HK-2 (cell line): ENCODE results near the gene NLRP1.

ENCODE experiments used
- DNase-seq: peaks from one replicate; pipeline ENCODE4 v3.0.0-alpha.2; 2018; ENCODE audit not compliant: unreplicated experiment

The NLRP1 gene

GRCh38 chr17:5516060-5516792 is 68.1 kb downstream of the NLRP1 start:
- DNase-seq: peak; percentile 81

- no peak for DNase-seq
Measured at GRCh38 chr17:5514976-5515375, 69.3 kb downstream of the NLRP1 start.

GRCh38 chr17:5513628-5514027 is 70.7 kb downstream of the NLRP1 start:
- DNase-seq: no peak

GRCh38 chr17:5511401-5512225 is 72.7 kb downstream of the NLRP1 start:
- no peak for DNase-seq

- no peak for DNase-seq
Measured at GRCh38 chr17:5510771-5511170, 73.5 kb downstream of the NLRP1 start.

DNA sequence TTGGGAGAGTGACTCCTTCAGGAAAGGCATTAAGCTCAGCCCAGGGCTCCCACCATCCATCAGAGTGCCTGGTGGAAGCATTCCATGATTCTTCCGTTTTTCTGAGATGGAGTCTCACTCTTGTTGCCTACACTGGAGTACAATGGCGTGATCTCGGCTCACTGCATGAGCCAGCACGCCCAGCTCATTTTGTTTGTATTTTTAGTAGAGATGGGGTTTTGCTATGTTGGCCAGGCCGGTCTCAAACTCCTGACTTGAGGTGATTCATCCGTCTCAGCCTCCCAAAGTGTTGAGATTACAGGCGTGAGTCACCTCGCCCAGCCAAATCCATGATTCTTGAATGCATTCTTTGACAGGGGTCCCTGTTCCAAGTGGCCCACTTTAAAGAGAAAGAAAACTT is 74.8 kb downstream of the NLRP1 start:
- DNase-seq: no peak

- no peak for DNase-seq
Measured at GRCh38 chr17:5508810-5509209, 75.5 kb downstream of the NLRP1 start.

GRCh38 chr17:5506307-5506706 is 78.0 kb downstream of the NLRP1 start:
- no peak for DNase-seq

DNA sequence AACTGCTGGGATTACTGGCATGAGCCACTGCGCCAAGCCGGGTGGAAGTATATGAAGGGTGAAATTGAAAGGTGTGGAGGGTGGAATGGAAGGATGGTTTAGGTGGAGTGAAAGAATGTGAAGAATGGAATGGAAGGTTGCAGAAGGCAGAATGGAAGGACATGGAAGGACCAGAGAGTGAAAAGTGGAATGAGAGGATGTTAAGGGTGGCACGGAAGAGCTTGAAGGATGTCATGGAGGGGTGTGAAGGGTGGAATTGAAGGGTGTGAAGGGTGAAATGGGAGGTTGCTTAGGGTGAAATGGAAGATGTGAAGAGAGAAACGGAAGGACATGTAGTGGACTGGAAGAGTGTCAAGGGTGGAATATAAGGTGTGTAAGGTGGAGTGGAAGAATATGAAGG is 81.8 kb downstream of the NLRP1 start:
- DNase-seq: no peak

- no peak for DNase-seq
Measured at GRCh38 chr17:5501685-5502084, 82.6 kb downstream of the NLRP1 start.

DNA sequence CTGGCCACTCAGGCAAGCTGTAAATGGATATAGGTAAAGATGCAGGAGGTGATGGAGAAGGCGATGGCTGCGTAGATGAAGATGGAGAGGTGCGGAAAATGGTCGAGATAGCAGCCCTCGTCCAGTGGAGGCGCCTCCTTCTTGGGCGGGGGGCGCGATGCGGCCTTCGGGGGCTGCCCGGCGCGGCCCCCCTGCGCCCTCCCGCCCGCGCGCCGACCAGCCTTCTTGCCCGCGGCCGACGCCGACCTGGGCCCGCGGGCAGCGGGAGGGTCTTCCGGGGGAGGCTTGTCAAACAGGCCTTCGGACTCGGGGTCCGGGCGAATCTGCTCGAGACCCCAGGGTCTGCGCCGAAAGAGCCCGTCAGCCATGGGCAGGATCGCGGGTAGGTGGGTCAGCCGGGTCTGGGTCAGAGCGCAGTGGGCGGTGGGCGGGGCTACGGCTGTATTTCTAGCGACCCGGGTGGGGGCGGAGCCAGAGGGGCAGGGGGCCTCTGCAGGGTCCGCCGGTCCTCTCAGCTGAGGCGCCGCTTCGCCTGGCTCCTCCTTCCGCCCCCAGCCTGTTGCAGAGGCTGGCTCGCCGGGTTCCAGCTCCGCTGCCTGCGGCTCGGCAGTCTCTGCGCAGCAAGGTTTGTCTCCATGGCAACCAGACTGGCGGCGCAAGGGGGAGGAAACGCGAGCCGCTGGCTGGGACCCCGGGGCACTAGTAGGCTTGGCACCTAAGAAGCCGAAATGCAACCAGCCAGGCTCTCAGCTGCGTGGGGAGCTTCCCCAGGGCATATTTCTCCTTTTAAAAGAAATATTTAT is 83.5 kb downstream of the NLRP1 start:
- DNase-seq: peak; percentile 54

DNA sequence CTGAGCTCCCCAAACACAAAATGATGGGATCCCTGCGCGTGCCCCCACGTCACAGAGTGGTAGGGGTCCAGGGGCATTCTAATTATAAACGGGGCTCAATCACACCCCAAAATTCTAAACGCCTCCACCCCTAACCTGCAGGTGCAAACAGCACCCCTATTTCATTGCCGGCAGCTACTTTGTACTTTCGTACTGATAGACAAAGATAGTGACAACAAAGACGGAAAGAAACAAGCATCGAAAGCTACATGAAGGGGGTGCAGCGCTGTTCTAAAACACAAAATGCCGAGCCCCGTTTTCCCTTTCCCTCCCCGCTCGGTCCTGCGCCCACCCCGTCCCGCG is 84.1 kb downstream of the NLRP1 start:
- DNase-seq: no peak

DNA sequence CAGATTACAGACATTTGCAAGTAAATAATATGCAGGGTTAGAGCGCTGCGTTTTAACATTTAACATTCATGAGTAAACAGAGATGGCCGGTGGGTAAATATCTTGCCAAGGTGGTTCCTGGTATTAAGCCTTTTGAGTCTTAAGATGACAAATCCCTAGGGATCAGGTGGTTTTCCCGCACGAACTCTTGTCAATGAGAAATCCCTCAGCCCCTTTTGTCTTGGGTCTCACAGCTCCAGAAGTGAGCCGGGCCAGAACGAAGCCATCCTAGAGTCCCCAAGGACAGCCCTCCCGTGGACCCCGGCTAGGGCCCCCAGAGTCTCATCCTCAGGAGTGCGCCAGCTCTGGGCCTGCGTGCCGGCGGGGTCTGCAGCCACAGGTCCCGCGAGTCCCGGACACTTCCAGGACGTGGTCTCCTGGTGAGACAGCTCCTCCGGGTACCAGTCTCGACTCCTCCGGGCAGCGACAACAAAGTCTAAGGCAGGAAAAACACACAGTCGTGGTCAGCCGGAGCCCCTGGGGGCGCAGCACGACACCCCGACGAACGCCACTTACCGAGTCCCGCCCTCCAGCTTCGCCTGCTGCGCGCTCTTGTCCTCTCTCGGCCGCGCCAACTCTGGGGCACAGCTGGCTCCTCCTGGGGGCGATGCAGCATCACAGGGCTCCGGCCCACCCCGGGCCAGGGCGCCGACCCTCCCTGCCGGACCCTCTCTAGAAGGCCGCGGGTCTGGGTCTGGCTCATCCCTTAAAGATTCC is 84.7 kb downstream of the NLRP1 start:
- no peak for DNase-seq

DNA sequence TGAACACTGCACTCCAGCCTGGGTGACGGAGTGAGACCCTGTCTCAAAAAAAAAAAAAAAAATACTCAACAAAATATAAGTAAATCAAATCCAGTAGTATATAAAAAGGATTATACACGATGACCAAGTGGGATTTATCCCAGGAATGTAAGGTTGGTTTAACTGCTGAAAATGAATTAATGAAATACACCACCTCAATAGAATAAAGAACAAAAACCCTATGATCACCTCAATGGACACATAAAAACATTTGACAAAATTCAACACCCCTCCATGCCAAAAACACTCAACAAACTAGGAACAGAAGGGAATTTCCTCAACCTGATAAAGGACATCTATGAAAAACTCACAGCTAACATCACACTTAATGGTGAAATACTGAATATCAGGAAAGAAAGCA is 91.3 kb downstream of the NLRP1 start:
- DNase-seq: no peak

GRCh38 chr17:5488752-5489151 is 95.6 kb downstream of the NLRP1 start:
- DNase-seq: no peak

DNA sequence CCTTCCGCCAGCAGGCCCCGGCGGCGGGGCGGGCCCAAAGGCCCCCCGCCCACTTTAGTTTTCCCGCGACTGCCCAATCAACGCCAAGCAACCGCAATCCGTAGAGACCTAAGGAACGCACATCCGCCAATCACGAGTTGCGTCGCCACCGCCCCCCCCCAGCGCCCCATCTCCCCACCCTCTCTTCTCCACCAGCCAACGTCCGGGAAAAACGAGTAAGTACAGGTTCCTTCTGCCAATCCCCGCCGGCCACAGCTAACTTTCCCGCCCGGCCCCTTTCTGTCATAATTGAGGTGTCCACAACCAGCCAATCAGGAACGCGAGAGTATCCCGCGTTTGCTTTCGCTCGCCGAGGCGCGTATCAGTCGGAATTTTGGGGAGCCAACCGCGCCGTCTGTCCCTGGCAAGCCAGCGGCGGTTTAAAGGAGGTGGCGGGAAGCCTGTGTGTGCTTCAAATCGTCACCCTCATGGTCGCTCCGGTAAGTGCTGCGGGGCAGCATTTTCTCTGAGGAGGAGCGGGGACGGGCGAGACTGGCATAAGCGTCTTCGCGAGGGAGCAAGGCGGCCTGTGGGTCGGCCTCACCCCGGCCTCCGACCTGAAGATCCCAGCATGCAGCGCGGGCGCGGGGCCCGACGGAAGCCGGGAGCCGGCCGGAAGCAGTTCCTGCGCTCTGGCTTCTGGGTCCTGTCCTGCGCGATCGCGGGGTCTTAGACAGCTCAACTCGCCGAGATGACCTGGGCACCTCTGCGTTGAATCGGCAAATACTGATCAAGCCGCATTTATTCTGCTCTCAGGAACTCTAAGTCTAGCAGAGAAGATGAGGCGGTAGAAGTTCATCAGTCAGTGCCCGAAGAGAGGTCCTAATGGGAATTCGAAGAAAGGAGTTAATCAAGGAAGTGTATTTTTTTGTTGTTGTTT is 97.8 kb downstream of the NLRP1 start, which contains the start of gene MIS12:
TSS of gene MIS12 (plus strand) at position 361 of the 919 bp plus-strand sequence. CDS start 2,297 bp downstream, outside the sequence.
- peak; percentile 99 for DNase-seq

- DNase-seq: no peak
Measured at GRCh38 chr17:5485270-5486205, 98.8 kb downstream of the NLRP1 start, which contains the start of gene DERL2. Gene DERL2 (minus strand): TSS chr17:5486178. CDS start chr17:5486161, 17 bp downstream.

GRCh38 chr17:5481451-5481850 is 102.9 kb downstream of the NLRP1 start:
- DNase-seq: no peak

- no peak for DNase-seq
Measured at GRCh38 chr17:5480962-5481361, 103.3 kb downstream of the NLRP1 start.
